Loucy (cell line): ENCODE measurements around the gene S100A14.
"Not testable (repeated sequence)": the region's sequence is repeated elsewhere in the genome, so short reads cannot be mapped to it uniquely, and the experiment has no call there.

ENCODE experiments used
- H2AFZ ChIP-seq: fragments of 200-600 bp; sonication (generic); 2 replicates; pipeline ENCODE4 v1.6.0; 2016; ENCODE audit warnings: antibody characterized with exemption, mild to moderate bottlenecking, low read length, moderate library complexity
- H3F3A ChIP-seq: fragments of 200-600 bp; 2 replicates; pipeline ENCODE4 v1.6.0; 2016; ENCODE audit warnings: antibody characterized with exemption, low read depth, mild to moderate bottlenecking
- H3K27me3 ChIP-seq: fragments of 200-600 bp; sonication (generic); 2 replicates; pipeline ENCODE4 v1.6.1; 2014; ENCODE audit warnings: low read length, mild to moderate bottlenecking; ENCODE audit not compliant: insufficient read depth, poor library complexity, severe bottlenecking
- H3K36me3 ChIP-seq: fragments of 200-600 bp; sonication (generic); 2 replicates; pipeline ENCODE4 v1.6.1; 2016; ENCODE audit warnings: low read length; ENCODE audit not compliant: insufficient read depth
- H3K4me1 ChIP-seq: fragments of 200-600 bp; sonication (generic); 2 replicates; pipeline ENCODE4 v1.5.1; 2014; ENCODE audit warnings: low read length, mild to moderate bottlenecking; ENCODE audit not compliant: insufficient read depth, poor library complexity, severe bottlenecking
- H3K4me2 ChIP-seq: fragments of 200-600 bp; sonication (generic); 2 replicates; pipeline ENCODE4 v1.6.0; 2014; ENCODE audit warnings: antibody characterized with exemption, low read length, low read depth, mild to moderate bottlenecking; ENCODE audit not compliant: poor library complexity, severe bottlenecking
- H3K4me3 ChIP-seq: fragments of 200-600 bp; sonication (generic); 2 replicates; pipeline ENCODE4 v1.5.1; 2014; ENCODE audit warnings: low read length, mild to moderate bottlenecking, mixed read lengths; ENCODE audit not compliant: poor library complexity, severe bottlenecking
- H3K79me2 ChIP-seq: fragments of 200-600 bp; sonication (generic); 2 replicates; pipeline ENCODE4 v1.6.1; 2014; ENCODE audit warnings: low read length; ENCODE audit not compliant: insufficient read depth
- H3K9ac ChIP-seq: fragments of 200-600 bp; sonication (generic); 2 replicates; pipeline ENCODE4 v1.6.0; 2014; ENCODE audit warnings: mild to moderate bottlenecking, low read depth, low read length, moderate library complexity; ENCODE audit not compliant: poor library complexity, severe bottlenecking
- H3K9me2 ChIP-seq: fragments of 200-600 bp; sonication (generic); replicated peaks from 2 replicates; pipeline ENCODE4 v1.6.1; 2016; ENCODE audit warnings: low read depth, low read length, mixed read lengths
- H3K9me3 ChIP-seq: fragments of 200-600 bp; sonication (generic); 2 replicates; pipeline ENCODE4 v1.6.1; 2014; ENCODE audit warnings: mild to moderate bottlenecking, antibody characterized with exemption, low read length, low read depth; ENCODE audit not compliant: insufficient read depth
- H4K20me1 ChIP-seq: fragments of 200-600 bp; sonication (generic); 2 replicates; pipeline ENCODE4 v1.6.0; 2014; ENCODE audit warnings: antibody characterized with exemption, low read length, mild to moderate bottlenecking; ENCODE audit not compliant: insufficient read depth, poor library complexity, severe bottlenecking
- CTCF ChIP-seq: fragments of 200-600 bp; sonication (generic); conservative IDR thresholded peaks from 2 replicates; pipeline ENCODE4 v1.5.1; 2014; ENCODE audit warnings: mild to moderate bottlenecking, antibody characterized with exemption, low read length
- EZH2phosphoT487 ChIP-seq: fragments of 200-600 bp; IDR thresholded peaks from 2 replicates; pipeline ENCODE4 v1.6.1; 2018; ENCODE audit warnings: antibody characterized with exemption, mild to moderate bottlenecking, moderate library complexity, borderline replicate concordance

S100A14 gene

GRCh38 chr1:153585006-153585405 lies 31.1 kb downstream of the S100A14 start:
- no peaks in the 10 kb centered on the region for H3K36me3 ChIP-seq
- H2AFZ ChIP-seq = no peak overlapping the region
- no peaks in the 10 kb centered on the region for H3K79me2 ChIP-seq
- no peaks in the 10 kb centered on the region for H3K27me3 ChIP-seq
- H3F3A ChIP-seq = no peaks in the 10 kb centered on the region
- H3K4me3 ChIP-seq = no peak overlapping the region
- H3K9me2 ChIP-seq = no peaks in the 10 kb centered on the region
- H3K9me3 ChIP-seq = no peaks in the 10 kb centered on the region
- no peaks in the 10 kb centered on the region for H3K4me1 ChIP-seq
- H4K20me1 ChIP-seq = no peaks in the 10 kb centered on the region
- TF ChIP-seq CTCF = no peak
- no peak for TF ChIP-seq EZH2phosphoT487
- H3K9ac ChIP-seq = no peak overlapping the region
- no peak overlapping the region for H3K4me2 ChIP-seq

GRCh38 chr1:153583976-153584375 lies 32.1 kb downstream of the S100A14 start:
- no peaks in the 10 kb centered on the region for H3K9me3 ChIP-seq

GRCh38 chr1:153583514-153583913 lies 32.6 kb downstream of the S100A14 start:
- not testable (repeated sequence) for H3K4me2 ChIP-seq, H2AFZ ChIP-seq, H3F3A ChIP-seq, H3K79me2 ChIP-seq, H3K4me3 ChIP-seq, H3K36me3 ChIP-seq, H3K9ac ChIP-seq, H3K9me3 ChIP-seq, H3K9me2 ChIP-seq, H4K20me1 ChIP-seq, H3K27me3 ChIP-seq, H3K4me1 ChIP-seq

More at GRCh38 chr1:153583976-153584375, 32.1 kb downstream of the S100A14 start:
- H3K9ac ChIP-seq = no peak overlapping the region
- H3K79me2 ChIP-seq = no peaks in the 10 kb centered on the region
- H3K4me2 ChIP-seq = no peak overlapping the region
- TF ChIP-seq EZH2phosphoT487 = no peak
- TF ChIP-seq CTCF = no peak
- H3K4me1 ChIP-seq = no peaks in the 10 kb centered on the region
- no peaks in the 10 kb centered on the region for H3F3A ChIP-seq
- H4K20me1 ChIP-seq = no peaks in the 10 kb centered on the region
- no peaks in the 10 kb centered on the region for H3K9me2 ChIP-seq
- H2AFZ ChIP-seq = no peak overlapping the region; the same call in 1 of the 2 replicates
- no peaks in the 10 kb centered on the region for H3K27me3 ChIP-seq
- H3K4me3 ChIP-seq = no peak overlapping the region
- no peaks in the 10 kb centered on the region for H3K36me3 ChIP-seq

GRCh38 chr1:153582836-153583235 lies 33.3 kb downstream of the S100A14 start:
- not testable (repeated sequence) for H3K4me3 ChIP-seq, H3K9me2 ChIP-seq, H3F3A ChIP-seq, H3K4me1 ChIP-seq, H2AFZ ChIP-seq, H4K20me1 ChIP-seq, H3K4me2 ChIP-seq, H3K9ac ChIP-seq, H3K36me3 ChIP-seq, H3K27me3 ChIP-seq, H3K79me2 ChIP-seq, H3K9me3 ChIP-seq
